ENCODE results near the gene CBLB.

The CBLB gene

DNA sequence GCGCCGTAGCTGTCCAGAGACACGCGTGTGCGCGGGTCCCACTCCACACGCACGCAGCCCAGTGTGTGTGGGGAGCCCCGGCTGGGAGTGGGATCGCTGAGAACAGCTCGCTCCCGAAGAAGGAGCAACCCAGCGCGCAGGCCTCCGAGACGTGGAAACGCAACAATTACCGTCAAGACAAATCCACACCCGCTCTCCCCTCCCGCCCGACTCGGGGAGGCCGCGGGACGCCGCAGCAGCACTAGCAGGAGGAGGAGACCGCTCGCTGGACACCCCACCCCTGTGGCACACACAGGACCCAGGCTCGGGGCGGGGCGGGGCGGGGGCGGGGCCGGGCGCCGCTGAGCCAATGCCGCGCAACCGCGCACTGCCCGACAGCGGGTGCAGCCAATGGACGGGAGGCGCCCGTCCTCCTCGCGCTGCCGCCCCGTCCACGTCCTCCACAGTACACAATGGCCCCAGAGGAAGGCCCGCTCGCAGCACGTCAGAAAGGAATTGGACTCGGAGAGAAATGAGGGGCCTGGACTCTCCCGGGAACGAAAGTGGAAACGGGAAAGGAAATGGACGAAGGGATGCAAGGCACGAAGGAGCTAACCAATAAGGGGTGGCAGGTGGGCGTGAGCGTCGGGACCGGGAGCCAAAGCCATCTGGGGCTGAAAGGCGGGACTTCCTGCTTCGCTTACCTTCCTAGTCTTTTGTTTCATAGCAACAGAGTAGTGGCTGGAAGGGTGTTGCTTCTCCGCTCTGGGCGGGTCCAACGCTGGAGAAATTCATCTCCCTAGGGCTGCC is at the start of gene CBLB:
Gene CBLB, minus strand, starts transcription at position 271 of the 789 bp plus-strand sequence. CDS start 1,435 bp downstream, outside the sequence.
- CTCF ChIA-PET = interaction anchor here (1.1 kb wide), 1 partner anchor 40 kb away, joined by 3 read pairs; no protein-coding TSS in a partner anchor
- no peaks in the 10 kb centered on the region for H3K27me3 Mint-ChIP-seq

DNA sequence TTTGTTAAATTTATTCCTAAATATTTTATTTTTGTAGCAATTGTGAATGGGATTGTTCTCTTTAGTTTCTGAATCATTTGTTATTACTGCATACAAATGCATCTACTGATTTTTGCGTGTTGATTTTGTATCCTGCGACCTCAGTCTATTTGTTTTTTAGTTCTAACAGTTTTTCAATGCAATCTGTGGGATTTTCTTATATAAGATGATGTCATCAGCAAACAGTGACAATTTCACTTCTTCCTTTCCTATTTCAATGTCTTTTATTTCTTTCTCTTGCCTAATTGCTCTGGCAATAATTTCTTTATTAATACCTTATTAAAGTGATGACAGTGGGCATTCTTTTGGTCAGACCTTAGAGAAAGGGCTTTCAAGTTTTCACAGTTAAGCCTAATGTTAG is 48.0 kb upstream of the CBLB start:
- Mint-ChIP-seq H3K36me3 (peaks cover 30% of the 10 kb centered on the region), H3K4me3 (no peak overlapping the region), H3K27ac (no peak overlapping the region), H3K27me3 (no peaks in the 10 kb centered on the region), H3K4me1 (peaks cover 18% of the 10 kb centered on the region), H3K9me3 (peaks cover 54% of the 10 kb centered on the region)
- DNase-seq = no peak
- CTCF ChIA-PET = no interaction called here

More for the DNA sequence above, at the start of gene CBLB:
- no peaks in the 10 kb centered on the region for H3K9me3 Mint-ChIP-seq
- peaks cover 33% of the 10 kb centered on the region for H3K4me1 Mint-ChIP-seq
- DNase-seq = peak; percentile 90
- H3K36me3 Mint-ChIP-seq = peaks cover 40% of the 10 kb centered on the region
- peak within 1 kb of the TSS; percentile 96 for H3K4me3 Mint-ChIP-seq
- peak within 1 kb of the TSS; percentile 95 for H3K27ac Mint-ChIP-seq

DNA sequence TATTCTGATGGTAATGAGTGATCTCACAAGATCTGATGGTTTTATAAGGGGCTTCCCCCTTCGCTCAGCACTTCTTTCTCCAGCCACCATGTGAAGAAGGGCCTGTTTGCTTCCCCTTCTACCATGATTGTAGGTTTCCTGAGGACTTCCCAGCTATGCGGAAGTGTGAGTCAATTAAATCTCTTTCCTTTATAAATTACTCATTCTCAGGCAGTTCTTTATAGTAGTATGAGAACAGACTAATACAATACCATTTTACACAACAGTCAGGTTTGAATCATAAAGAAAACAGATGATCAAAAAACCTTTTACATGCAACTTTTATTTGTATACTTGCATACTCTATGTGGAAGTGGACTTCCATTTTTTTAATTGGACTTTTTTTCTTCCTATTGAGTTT is 46.7 kb upstream of the CBLB start:
- Mint-ChIP-seq H3K4me1 (peaks cover 15% of the 10 kb centered on the region), H3K9me3 (peaks cover 42% of the 10 kb centered on the region), H3K4me3 (no peak overlapping the region), H3K27ac (no peak overlapping the region), H3K36me3 (peaks cover 23% of the 10 kb centered on the region), H3K27me3 (no peaks in the 10 kb centered on the region)
- DNase-seq = no peak
- CTCF ChIA-PET = no interaction called here

DNA sequence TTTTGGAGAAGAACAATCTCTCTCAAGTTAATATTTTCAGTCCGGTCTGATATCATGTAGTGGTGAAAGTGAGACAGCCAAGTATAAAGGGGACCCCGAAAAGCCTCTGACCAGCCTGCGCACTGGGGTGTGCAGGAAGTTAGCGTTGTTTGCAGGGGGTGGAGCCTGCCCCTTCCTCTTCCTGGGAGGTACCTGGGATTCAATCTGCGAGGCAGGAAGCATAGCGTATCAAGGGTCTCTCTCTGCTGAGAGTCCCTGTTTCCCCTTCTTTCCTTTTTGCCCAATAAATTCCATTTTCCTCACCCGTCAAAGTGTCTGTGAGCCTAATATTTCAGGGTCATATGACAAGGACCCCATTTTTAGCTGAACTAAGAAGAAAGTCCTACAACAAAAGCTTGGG is 44.8 kb upstream of the CBLB start:
- CTCF ChIA-PET = no interaction called here
- Mint-ChIP-seq H3K4me3 (no peak overlapping the region), H3K9me3 (peaks cover 29% of the 10 kb centered on the region), H3K27me3 (no peaks in the 10 kb centered on the region), H3K36me3 (peaks cover 6% of the 10 kb centered on the region), H3K4me1 (no peaks in the 10 kb centered on the region), H3K27ac (no peak overlapping the region)
- no peak for DNase-seq

DNA sequence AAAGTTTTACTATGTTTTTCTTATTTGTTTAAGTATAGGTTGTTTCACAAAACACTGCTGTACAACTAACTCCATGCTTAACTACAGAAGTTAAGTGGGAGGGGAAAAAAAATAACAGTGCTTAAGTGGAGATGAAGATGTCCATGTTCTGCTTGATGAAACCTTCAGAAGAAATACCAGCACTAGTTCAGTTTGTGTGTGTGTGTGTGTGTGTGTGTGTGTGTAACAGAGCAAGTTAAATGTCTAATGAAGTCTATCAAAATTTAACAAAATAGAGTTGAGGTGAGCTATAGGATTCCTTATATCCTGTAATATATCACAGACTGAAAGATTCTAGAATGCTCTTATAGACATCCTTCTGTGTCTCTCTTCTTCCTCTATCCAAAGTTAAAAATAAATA is 44.1 kb upstream of the CBLB start:
- Mint-ChIP-seq H3K36me3 (peaks cover 2% of the 10 kb centered on the region), H3K27me3 (no peaks in the 10 kb centered on the region), H3K4me1 (peaks cover 1% of the 10 kb centered on the region), H3K27ac (no peak overlapping the region), H3K4me3 (no peak overlapping the region), H3K9me3 (peaks cover 27% of the 10 kb centered on the region)
- CTCF ChIA-PET = no interaction called here
- DNase-seq = no peak

DNA sequence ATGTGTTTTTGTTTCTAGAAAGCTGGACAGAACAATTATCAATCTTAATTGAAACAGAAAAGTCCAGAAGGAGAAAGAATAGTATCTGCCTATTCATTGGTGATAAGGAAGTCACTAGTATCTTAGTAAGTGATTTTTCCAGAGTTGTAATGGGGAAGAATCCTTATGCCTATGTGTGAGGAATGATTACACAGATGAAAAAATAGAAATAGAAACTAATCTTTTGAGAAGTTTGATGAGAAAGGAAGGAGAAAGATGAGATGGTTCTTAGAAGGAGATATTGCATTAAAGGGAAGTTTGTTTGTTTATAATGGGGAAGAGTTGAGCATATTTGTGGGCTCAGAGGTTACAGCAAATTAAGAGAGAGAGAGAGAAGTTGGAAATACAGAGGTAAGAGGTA is 42.7 kb upstream of the CBLB start:
- Mint-ChIP-seq H3K27me3 (no peaks in the 10 kb centered on the region), H3K9me3 (peaks cover 22% of the 10 kb centered on the region), H3K4me3 (no peak overlapping the region), H3K4me1 (peaks cover 11% of the 10 kb centered on the region), H3K27ac (no peak overlapping the region), H3K36me3 (no peaks in the 10 kb centered on the region)
- CTCF ChIA-PET = no interaction called here
- no peak for DNase-seq

DNA sequence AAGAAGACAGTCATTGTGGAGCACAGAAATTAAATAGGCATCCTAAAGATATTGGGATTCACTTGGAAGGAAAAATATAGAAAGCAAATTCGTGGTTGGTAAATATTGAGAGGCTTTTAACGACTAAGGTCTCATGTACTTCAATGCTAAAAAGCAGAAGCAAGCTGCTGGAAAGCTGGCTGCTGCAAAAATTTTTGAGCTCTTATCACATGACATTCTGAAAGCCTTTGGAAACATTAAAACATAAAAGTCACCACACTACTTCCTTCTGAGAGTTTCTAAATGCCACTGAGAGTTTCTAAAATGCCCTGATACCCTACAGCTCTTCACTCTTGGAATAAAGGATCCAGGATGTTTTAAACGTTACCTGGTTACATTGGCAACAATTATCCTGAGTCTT is 39.0 kb upstream of the CBLB start:
- DNase-seq = no peak
- Mint-ChIP-seq H3K4me1 (peaks cover 11% of the 10 kb centered on the region), H3K27me3 (no peaks in the 10 kb centered on the region), H3K36me3 (no peaks in the 10 kb centered on the region), H3K4me3 (no peak overlapping the region), H3K27ac (no peak overlapping the region), H3K9me3 (peaks cover 13% of the 10 kb centered on the region)
- CTCF ChIA-PET = interaction anchor here (1.3 kb wide), 1 partner anchor 24 kb away, joined by 4 read pairs; no protein-coding TSS in a partner anchor

DNA sequence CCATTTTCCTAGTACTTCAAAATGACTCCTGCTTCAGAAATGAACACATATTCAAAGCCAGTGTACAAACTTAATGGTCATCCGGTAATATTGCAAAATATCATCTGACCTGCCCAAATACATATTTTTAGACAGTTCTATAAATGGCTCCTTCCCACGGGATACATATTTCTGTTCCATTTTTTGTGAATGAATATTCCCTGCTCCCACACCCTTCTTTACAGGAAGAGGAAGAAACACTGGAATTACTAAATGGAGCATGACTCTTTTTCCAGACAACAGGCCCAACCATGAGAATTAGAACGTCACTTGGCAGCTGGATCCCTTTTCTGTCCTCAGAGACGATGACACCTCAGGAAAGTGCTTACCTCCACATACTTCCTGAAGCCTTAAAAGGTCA is 38.0 kb upstream of the CBLB start:
- Mint-ChIP-seq H3K36me3 (no peaks in the 10 kb centered on the region), H3K27ac (no peak overlapping the region), H3K9me3 (peaks cover 14% of the 10 kb centered on the region), H3K4me3 (no peak overlapping the region), H3K27me3 (no peaks in the 10 kb centered on the region), H3K4me1 (peaks cover 11% of the 10 kb centered on the region)
- CTCF ChIA-PET = no interaction called here
- DNase-seq = no peak

DNA sequence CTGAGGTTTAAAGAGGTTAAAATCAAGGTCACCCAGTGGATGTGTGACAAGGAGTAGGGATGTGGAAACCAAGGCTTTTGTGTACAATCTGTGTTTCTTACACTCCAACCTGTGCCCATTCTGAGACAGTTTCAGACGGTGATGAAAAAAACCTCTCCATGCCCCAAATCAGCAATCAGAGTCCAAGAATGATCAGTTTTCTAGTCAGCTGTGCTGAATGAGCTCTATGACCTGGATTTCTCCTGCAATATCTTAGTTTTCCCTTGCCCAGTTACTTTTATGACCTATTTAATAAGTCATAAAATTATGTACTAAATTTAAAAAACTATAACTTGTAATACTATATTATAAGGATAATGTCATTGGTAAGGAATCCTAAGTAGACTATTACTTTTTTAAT is 37.5 kb upstream of the CBLB start:
- DNase-seq = no peak
- Mint-ChIP-seq H3K27me3 (no peaks in the 10 kb centered on the region), H3K9me3 (peaks cover 14% of the 10 kb centered on the region), H3K27ac (no peak overlapping the region), H3K4me3 (no peak overlapping the region), H3K36me3 (no peaks in the 10 kb centered on the region), H3K4me1 (peaks cover 11% of the 10 kb centered on the region)
- CTCF ChIA-PET = no interaction called here

DNA sequence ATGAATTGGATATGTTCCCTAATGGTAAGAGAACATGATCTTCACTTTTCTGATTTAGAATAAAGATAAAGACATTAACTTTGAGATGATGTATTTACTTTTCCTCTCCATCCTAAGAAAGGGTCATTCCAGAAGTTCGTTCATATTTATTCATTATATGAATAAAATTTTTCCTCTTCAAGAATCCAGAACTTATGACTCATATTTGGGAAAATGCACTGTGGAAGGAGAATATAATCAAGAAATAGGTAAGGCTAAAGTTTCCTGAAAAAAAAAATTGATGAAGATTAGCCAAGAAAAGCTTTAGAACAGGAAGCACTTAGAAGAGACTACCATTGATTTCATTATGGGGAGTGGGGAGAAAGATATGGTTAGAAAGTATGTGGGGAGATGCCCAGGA is 36.5 kb upstream of the CBLB start:
- no peak for DNase-seq
- Mint-ChIP-seq H3K27ac (no peak overlapping the region), H3K4me3 (no peak overlapping the region), H3K27me3 (no peaks in the 10 kb centered on the region), H3K9me3 (peaks cover 14% of the 10 kb centered on the region), H3K36me3 (no peaks in the 10 kb centered on the region), H3K4me1 (peaks cover 11% of the 10 kb centered on the region)
- CTCF ChIA-PET = no interaction called here

DNA sequence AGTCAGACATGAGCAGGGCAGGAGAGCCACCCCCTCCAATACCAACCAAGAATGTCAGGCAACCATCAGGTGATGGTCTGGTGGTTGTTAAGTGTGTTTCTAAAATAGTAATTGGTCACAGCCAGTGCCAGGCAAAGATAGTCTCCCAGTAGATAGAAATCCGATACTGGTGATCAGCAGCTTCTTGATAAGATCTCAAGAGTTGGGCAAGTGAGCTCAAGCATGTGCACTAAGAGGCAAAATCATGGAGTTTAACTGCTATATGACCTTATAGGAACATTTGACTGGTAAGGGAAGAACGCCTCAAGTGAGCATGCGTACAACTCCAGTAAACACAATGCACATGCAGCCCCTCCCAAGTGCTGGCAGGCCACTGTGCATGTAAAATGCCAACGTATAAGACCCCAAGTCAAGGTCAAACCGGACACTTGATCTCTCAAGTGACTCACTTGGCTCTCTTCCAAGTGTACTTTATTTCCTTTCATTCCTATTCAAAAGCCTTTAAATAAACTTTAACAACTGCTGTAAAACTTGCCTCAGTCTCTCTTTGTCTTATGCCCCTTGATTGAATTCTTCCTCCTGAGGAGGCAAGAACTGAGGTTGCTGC is 36.0 kb upstream of the CBLB start:
- no peak overlapping the region for H3K4me3 Mint-ChIP-seq
- CTCF ChIA-PET = no interaction called here
- H3K27ac Mint-ChIP-seq = no peak overlapping the region
- H3K4me1 Mint-ChIP-seq = peaks cover 11% of the 10 kb centered on the region
- DNase-seq = no peak
- no peaks in the 10 kb centered on the region for H3K27me3 Mint-ChIP-seq
- no peaks in the 10 kb centered on the region for H3K36me3 Mint-ChIP-seq
- peaks cover 14% of the 10 kb centered on the region for H3K9me3 Mint-ChIP-seq

DNA sequence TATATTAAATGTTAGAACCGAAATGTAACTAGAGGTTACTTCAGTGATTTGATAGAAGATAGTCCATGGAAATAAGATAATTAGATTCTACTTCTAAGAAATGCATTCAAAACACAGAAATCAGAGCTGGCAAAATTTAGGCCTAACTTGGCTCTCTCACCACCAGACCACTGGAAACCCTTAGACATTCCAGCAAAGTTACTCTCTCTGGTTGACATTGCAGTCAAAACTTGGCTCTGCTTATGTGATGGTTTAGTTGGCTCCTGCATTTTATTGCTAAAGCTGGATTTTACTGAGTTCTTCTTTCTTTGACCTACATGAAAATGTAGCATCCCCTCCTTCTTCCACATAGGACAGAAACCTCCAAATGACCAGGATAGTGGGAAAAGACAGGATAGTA is 35.4 kb upstream of the CBLB start:
- H3K36me3 Mint-ChIP-seq = no peaks in the 10 kb centered on the region
- CTCF ChIA-PET = no interaction called here
- no peaks in the 10 kb centered on the region for H3K27me3 Mint-ChIP-seq
- no peak overlapping the region for H3K27ac Mint-ChIP-seq
- no peak for DNase-seq
- H3K4me1 Mint-ChIP-seq = peaks cover 11% of the 10 kb centered on the region
- H3K4me3 Mint-ChIP-seq = no peak overlapping the region
- H3K9me3 Mint-ChIP-seq = peaks cover 12% of the 10 kb centered on the region

DNA sequence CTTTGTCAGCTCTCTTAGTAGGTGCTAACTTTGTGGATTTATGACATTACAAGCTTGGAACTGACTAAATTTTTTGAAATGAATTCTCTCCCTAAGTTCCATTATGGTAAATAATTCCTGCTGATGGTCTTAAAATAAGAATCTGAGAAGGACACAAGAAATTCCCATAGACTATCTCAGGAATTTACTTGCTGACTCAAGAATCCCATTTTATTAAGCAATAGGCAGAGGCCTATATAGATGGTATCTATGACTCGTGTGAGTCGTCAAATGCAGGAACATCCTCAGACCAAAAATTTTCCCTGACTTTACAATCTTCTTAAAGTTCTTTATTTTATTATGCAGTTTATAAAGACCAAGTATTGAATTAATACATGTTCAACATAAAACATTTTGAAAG is 30.7 kb upstream of the CBLB start:
- peaks cover 9% of the 10 kb centered on the region for H3K9me3 Mint-ChIP-seq
- H3K36me3 Mint-ChIP-seq = no peaks in the 10 kb centered on the region
- no peaks in the 10 kb centered on the region for H3K4me1 Mint-ChIP-seq
- CTCF ChIA-PET = no interaction called here
- H3K4me3 Mint-ChIP-seq = no peak overlapping the region
- no peak overlapping the region for H3K27ac Mint-ChIP-seq
- no peak for DNase-seq
- no peaks in the 10 kb centered on the region for H3K27me3 Mint-ChIP-seq

DNA sequence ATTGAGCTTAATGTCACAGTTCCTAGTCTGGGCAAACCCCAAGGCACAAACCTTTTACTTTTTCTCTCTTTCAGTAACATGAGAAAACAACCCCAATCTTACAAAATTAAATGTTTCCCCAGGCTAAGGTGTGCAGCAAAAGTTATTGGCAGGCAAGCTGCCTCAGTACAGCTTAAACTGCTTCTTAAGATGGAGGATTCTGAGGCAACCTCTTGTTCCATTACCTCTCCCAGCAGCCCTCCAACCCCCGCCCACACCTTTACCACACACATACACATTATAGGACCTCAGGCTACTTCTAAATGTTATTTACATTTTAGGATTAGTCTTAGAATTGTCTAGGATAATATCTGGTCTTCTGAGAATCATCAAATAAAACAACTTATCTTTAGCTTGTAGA is 22.3 kb upstream of the CBLB start:
- CTCF ChIA-PET = interaction anchor here (0.6 kb wide), 1 partner anchor 167 kb away, joined by 3 read pairs; no protein-coding TSS in a partner anchor

More for the DNA sequence above, 22.3 kb upstream of the CBLB start:
- no peaks in the 10 kb centered on the region for H3K9me3 Mint-ChIP-seq
- H3K27me3 Mint-ChIP-seq = no peaks in the 10 kb centered on the region
- no peak overlapping the region for H3K27ac Mint-ChIP-seq
- no peaks in the 10 kb centered on the region for H3K36me3 Mint-ChIP-seq
- no peak overlapping the region for H3K4me3 Mint-ChIP-seq
- DNase-seq = no peak
- H3K4me1 Mint-ChIP-seq = peaks cover 7% of the 10 kb centered on the region

Measured in activated naive CD4-positive, alpha-beta T cell treated with anti-CD3 and anti-CD28 coated beads, Interleukin-2, amount 10 ng/mL, durations not matched to agents 7 days and 5 days (primary cell).